HepG2 (cell line): Measurements from ENCODE around the gene DGUOK. TPM values are rescaled to one million over a fixed set of nuclear protein-coding genes. Genes with fewer than 3 reads are reported as not detected.

Source experiments
- ATAC-seq: fragments of 200-7000 bp; cut with Tn5 transposase; 3 replicates; pipeline ENCODE4 v1.9.1; 2020; ENCODE audit warnings: mild to moderate bottlenecking, moderate library complexity
- BruUV-seq: library from RNA; stranded (reverse); fragments of 400-500 nt; replicated peaks from 2 replicates; lab custom pipeline; 2021; lab: Mats Ljungman, UMichigan
- CTCF ChIA-PET: fragments of 300-600 bp; formaldehyde crosslinking; extraction: SDS; loops from one replicate; lab custom pipeline; 2021; ENCODE audit warnings: low total read pairs, inconsistent platforms, low intra/inter-chr PET ratio; lab: Yijun Ruan, JAX
- POLR2A ChIA-PET: fragments of 350-600 bp; sonication (Branson Sonifier 250); formaldehyde crosslinking; loops from one replicate; lab custom pipeline; 2020; ENCODE audit warnings: antibody characterized with exemption, inconsistent platforms; lab: Yijun Ruan, JAX
- DNase-seq: peaks from one replicate; pipeline ENCODE4 v3.0.0-alpha.2; 2015; ENCODE audit warnings: low spot score
- FAIRE-seq: peaks from 3 replicates; lab custom pipeline; 2011; peaks lifted over from hg19 to GRCh38; lab: Jason Lieb, UNC
- H2AFZ ChIP-seq: one replicate; pipeline ENCODE4 v1.6.1; 2011; ENCODE audit warnings: low read length, inconsistent platforms
- H3K27ac ChIP-seq: fragments of 300-600 bp; 3 replicates; pipeline ENCODE4 v1.8.0; 2011; ENCODE audit warnings: mixed run types, mild to moderate bottlenecking, mixed read lengths, low read length, inconsistent platforms; ENCODE audit not compliant: insufficient read depth; ENCODE audit errors: extremely low read length
- H3K27me3 ChIP-seq, 2 experiments: fragments of 200-600 bp in 1 of 2; 2 replicates in 1 of 2; 3 replicates in 1 of 2; pipeline versions ENCODE4 v1.6.0 to v1.8.0; 2011; ENCODE audit warnings: low read length in 2 of 2, mild to moderate bottlenecking in 2 of 2, moderate library complexity in 2 of 2, inconsistent platforms in 1 of 2; ENCODE audit not compliant: insufficient read depth in 2 of 2, control insufficient read depth in 1 of 2
- H3K36me3 ChIP-seq, 2 experiments: fragments of 200-600 bp in 1 of 2; replicated peaks in 1 of 2; 2 replicates in 1 of 2; 3 replicates in 1 of 2; pipeline versions ENCODE4 v1.5.1 to v1.8.0; 2011; ENCODE audit warnings: low read length in 2 of 2, inconsistent platforms in 1 of 2; ENCODE audit not compliant: insufficient read depth in 2 of 2, control insufficient read depth in 1 of 2
- H3K4me1 ChIP-seq: 2 replicates; pipeline ENCODE4 v1.5.1; 2012; ENCODE audit warnings: low read length, inconsistent platforms; ENCODE audit not compliant: insufficient read depth
- H3K4me2 ChIP-seq: 2 replicates; pipeline ENCODE4 v1.6.0; 2011; ENCODE audit warnings: low read depth, low read length, inconsistent platforms
- H3K4me3 ChIP-seq, 3 experiments: fragments of 200-600 bp in 1 of 3; sonication (generic), shearing (Covaris generic) in 1 of 3; replicated peaks in 1 of 3; 2 replicates each; pipeline ENCODE4 v1.5.1; 2011 to 2016; ENCODE audit warnings: low read length in 3 of 3, inconsistent platforms in 2 of 3, low read depth in 2 of 3, mild to moderate bottlenecking in 2 of 3, control low read depth in 1 of 3, mixed read lengths in 1 of 3; ENCODE audit not compliant: insufficient read depth in 1 of 3
- H3K79me2 ChIP-seq: one replicate; pipeline ENCODE4 v1.6.1; 2011; ENCODE audit warnings: low read length, inconsistent platforms; ENCODE audit not compliant: insufficient read depth
- H3K9ac ChIP-seq: 2 replicates; pipeline ENCODE4 v1.6.0; 2011; ENCODE audit warnings: mild to moderate bottlenecking, low read depth, low read length, inconsistent platforms; ENCODE audit not compliant: insufficient read depth
- H3K9me3 ChIP-seq: 2 replicates; pipeline ENCODE4 v1.5.1; 2012; ENCODE audit warnings: mild to moderate bottlenecking, low read length
- H4K20me1 ChIP-seq: 2 replicates; pipeline ENCODE4 v1.6.0; 2011; ENCODE audit warnings: inconsistent platforms, mild to moderate bottlenecking, low read length, moderate library complexity; ENCODE audit not compliant: insufficient read depth
- ERF ChIP-seq: IDR thresholded peaks from 2 replicates; pipeline ENCODE4 v1.6.1; 2018; ENCODE audit warnings: missing biosample characterization, missing genetic modification reagents
- FOXO4 ChIP-seq: sonication (generic); formaldehyde crosslinking; conservative IDR thresholded peaks from 2 replicates; pipeline ENCODE4 v1.8.1; 2023; ENCODE audit warnings: missing genetic modification reagents
- GABPA ChIP-seq, 2 experiments: IDR thresholded peaks; 2 replicates each; pipeline ENCODE4 v1.6.1; 2011 to 2016; ENCODE audit warnings: low read depth in 2 of 2, low read length in 1 of 2, missing biosample characterization in 1 of 2, missing genetic modification characterization in 1 of 2
- NBN ChIP-seq: fragments of 450-650 bp; conservative IDR thresholded peaks from 2 replicates; pipeline ENCODE4 v1.6.1; 2017
- NR2F1 ChIP-seq, 2 experiments: fragments of 450-650 bp in 1 of 2; formaldehyde crosslinking in 1 of 2; IDR thresholded peaks; 2 replicates each; pipeline versions ENCODE4 v1.5.0 to v1.6.1; 2016 to 2020; ENCODE audit warnings: mild to moderate bottlenecking in 1 of 2, missing compliant biosample characterization in 1 of 2, missing genetic modification reagents in 1 of 2, moderate library complexity in 1 of 2
- POLR2G ChIP-seq: fragments of 200-400 bp; formaldehyde crosslinking; IDR thresholded peaks from 2 replicates; pipeline ENCODE4 v1.6.1; 2018; ENCODE audit warnings: mild to moderate bottlenecking, low read depth, low read length, moderate library complexity
- RAD21 ChIP-seq: fragments of 450-650 bp; formaldehyde crosslinking; IDR thresholded peaks from 2 replicates; pipeline ENCODE4 v1.5.0; 2020; ENCODE audit warnings: mild to moderate bottlenecking
- RARA ChIP-seq: IDR thresholded peaks from 2 replicates; pipeline ENCODE4 v1.6.1; 2016; ENCODE audit warnings: missing genetic modification reagents, missing compliant biosample characterization
- RXRB ChIP-seq: IDR thresholded peaks from 2 replicates; pipeline ENCODE4 v1.6.1; 2016; ENCODE audit warnings: borderline replicate concordance, missing genetic modification reagents, missing compliant biosample characterization
- SKI ChIP-seq: fragments of 450-650 bp; IDR thresholded peaks from one replicate; pipeline ENCODE4 v1.6.1; 2018; ENCODE audit warnings: mild to moderate bottlenecking; ENCODE audit not compliant: partially characterized antibody
- SP2 ChIP-seq: sonication (generic); formaldehyde crosslinking; IDR thresholded peaks from 2 replicates; pipeline ENCODE4 v1.5.1; 2020; ENCODE audit warnings: mild to moderate bottlenecking, missing genetic modification reagents
- ZFP36L2 ChIP-seq: sonication (generic); formaldehyde crosslinking; IDR thresholded peaks from 2 replicates; pipeline ENCODE4 v1.4.0; 2020; ENCODE audit warnings: missing genetic modification reagents
- ZNF563 ChIP-seq: sonication (generic); formaldehyde crosslinking; IDR thresholded peaks from 2 replicates; pipeline ENCODE4 v1.8.0; 2022; ENCODE audit warnings: mild to moderate bottlenecking, moderate library complexity, missing genetic modification reagents
- ZNF598 ChIP-seq: sonication (generic); formaldehyde crosslinking; IDR thresholded peaks from 2 replicates; pipeline ENCODE4 v1.5.1; 2020; ENCODE audit warnings: mild to moderate bottlenecking, missing genetic modification reagents, borderline replicate concordance
- WGBS: methylation state at CpG from one replicate; pipeline ENCODE4 v1.1.6; 2017; ENCODE audit warnings: low lambda C conversion rate; 5-methylcytosine and 5-hydroxymethylcytosine counted together
- in situ Hi-C: cut with HindIII; loops from 2 replicates; pipeline ENCODE4 v1.10.0; 2017; ENCODE audit warnings: low pct_unique_long_range_greater_than_20kb; ENCODE audit not compliant: extremely low pct_ligation_motif_present
- intact Hi-C: fragments of 100-400 bp; cut with micrococcal nuclease; formaldehyde crosslinking; loops from one replicate; pipeline ENCODE4 v1.10.0; 2022; ENCODE audit not compliant: unreplicated experiment
- polyA plus RNA-seq, 8 experiments: library from polyadenylated mRNA; depleted of rRNA in 3 of 8; stranded (reverse) in 7 of 8; unstranded in 1 of 8; fragments of >200 nt; fragmentation: Illumina TruSeq in 4 of 8; extraction: Trizol in 4 of 8; gene quantifications; 2 replicates each; pipeline versions ENCODE4 v1.2.1 to v1.2.3, GENCODE V29; 2011 to 2016; ENCODE audit warnings: low read depth in 4 of 8, missing spikeins in 1 of 8, mixed read lengths in 1 of 8; ENCODE audit not compliant: insufficient read depth in 1 of 8
- total RNA-seq, 5 experiments: library from RNA; depleted of rRNA; stranded (reverse); fragments of >200 nt; fragmentation: Illumina TruSeq; extraction: Trizol; gene quantifications; 2 replicates each; pipeline ENCODE4 v1.2.3, GENCODE V29; 2016; ENCODE audit warnings: low read depth in 1 of 5

Gene DGUOK
- total and polyA plus RNA-seq, 2 of the 13 experiments (the other 11 are each of a cell fraction or from before 2014, with no cell fraction given), result 105 to 137 TPM

- peak; percentile 10; the same call in 2 of the 3 replicates for ATAC-seq
- no peak for TF ChIP-seq POLR2G
- no peak for TF ChIP-seq SP2
- 0 out of 2 replicates have a peak, but pooled peaks have one; percentile 32 for TF ChIP-seq FOXO4
- H3K79me2 ChIP-seq, result no peaks in the 10 kb centered on the region
- ChIA-PET CTCF (no interaction called here), POLR2A (interaction anchor here (1.0 to 1.6 kb wide), 2 partner anchors 10 to 43 kb away, joined by 3 to 8 read pairs; partner anchors contain the start of gene DGUOK)
- in situ Hi-C loops (no loop called here), intact Hi-C loops (no loop called here)
- H3K27ac ChIP-seq, result no peak overlapping the region
- WGBS, result 69% methylated on average over 6 of the region's 6 CpGs
- no peaks in the 10 kb centered on the region for H3K36me3 ChIP-seq
- no peak for FAIRE-seq
- DNase-seq, result no peak
- no TSS peak for BruUV-seq
- H3K27me3 ChIP-seq, result peaks cover 0 to 7% of the 10 kb centered on the region in 2 experiments; a peak in 3 of 5 replicates
- no peak overlapping the region for H3K4me2 ChIP-seq
- H3K9ac ChIP-seq, result no peak overlapping the region
- H3K9me3 ChIP-seq, result no peaks in the 10 kb centered on the region
- H3K4me1 ChIP-seq, result peaks cover 26% of the 10 kb centered on the region
- H4K20me1 ChIP-seq, result no peaks in the 10 kb centered on the region
- H3K4me3 ChIP-seq, result no peak overlapping the region
- H2AFZ ChIP-seq, result no peak overlapping the region
Measured at GRCh38 chr2:73970141-73970803, 43.6 kb downstream of the DGUOK start.

GRCh38 chr2:73970850-73971471 is 44.3 kb downstream of the DGUOK start:
- ChIA-PET POLR2A (interaction anchor here (1.6 kb wide), 1 partner anchor 9 kb away, joined by 8 read pairs; no protein-coding TSS in a partner anchor), CTCF (no interaction called here)
- FAIRE-seq (peak; percentile 8), DNase-seq (peak; percentile 29), ATAC-seq (peak; percentile 69)
- no peak overlapping the region for H3K9ac ChIP-seq
- no peak overlapping the region for H2AFZ ChIP-seq
- in situ Hi-C loops, result no loop called here
- no peak overlapping the region for H3K27ac ChIP-seq
- no TSS peak for BruUV-seq
- intact Hi-C loops, result no loop called here
- H3K27me3 ChIP-seq, result peaks cover 0 to 13% of the 10 kb centered on the region in 2 experiments; a peak in 3 of 5 replicates
- H3K4me3 ChIP-seq, result peak overlapping the region in 1 of 3 experiments; percentile 19; a peak in 1 of 6 replicates
- H3K9me3 ChIP-seq, result no peaks in the 10 kb centered on the region
- H3K36me3 ChIP-seq, result no peaks in the 10 kb centered on the region
- H3K79me2 ChIP-seq, result no peaks in the 10 kb centered on the region
- H3K4me2 ChIP-seq, result peak overlapping the region; percentile 26
- peaks cover 26% of the 10 kb centered on the region for H3K4me1 ChIP-seq
- no peaks in the 10 kb centered on the region for H4K20me1 ChIP-seq
- 25% methylated on average over 6 of the region's 7 CpGs for WGBS
- TF ChIP-seq ERF (CRISPR knock-in tag) (0 out of 2 replicates have a peak, but pooled peaks have one; percentile 32), ZFP36L2 (CRISPR knock-in tag) (no peak), RARA (CRISPR knock-in tag) (peak; percentile 96), ZNF563 (CRISPR knock-in tag) (peak; percentile 79), RAD21 (CRISPR knock-in tag) (no peak), NBN (no peak), ZNF598 (CRISPR knock-in tag) (0 out of 2 replicates have a peak, but pooled peaks have one; percentile 27), GABPA (IDR thresholded peaks at IDR 0.05; ENCODE audit: low read depth, low read length) (no peak), GABPA (CRISPR knock-in tag; IDR thresholded peaks at IDR 0.05; ENCODE audit: low read depth) (0 out of 2 replicates have a peak, but pooled peaks have one; percentile 21), SKI (peak; percentile 66), NR2F1 (CRISPR knock-in tag; IDR thresholded peaks at IDR 0.05) (peak; percentile 65 to 85), RXRB (CRISPR knock-in tag) (peak; percentile 100)
